GM12873 (cell line): Measurements from ENCODE around the gene UBP1.

Source experiments
- CTCF ChIP-seq: IDR thresholded peaks from 2 replicates; pipeline ENCODE4 v1.5.1; 2012; ENCODE audit warnings: low read depth, mild to moderate bottlenecking, moderate library complexity, low read length, control low read depth; ENCODE audit not compliant: insufficient read depth; ENCODE audit errors: missing control alignments

UBP1 gene, protein sequence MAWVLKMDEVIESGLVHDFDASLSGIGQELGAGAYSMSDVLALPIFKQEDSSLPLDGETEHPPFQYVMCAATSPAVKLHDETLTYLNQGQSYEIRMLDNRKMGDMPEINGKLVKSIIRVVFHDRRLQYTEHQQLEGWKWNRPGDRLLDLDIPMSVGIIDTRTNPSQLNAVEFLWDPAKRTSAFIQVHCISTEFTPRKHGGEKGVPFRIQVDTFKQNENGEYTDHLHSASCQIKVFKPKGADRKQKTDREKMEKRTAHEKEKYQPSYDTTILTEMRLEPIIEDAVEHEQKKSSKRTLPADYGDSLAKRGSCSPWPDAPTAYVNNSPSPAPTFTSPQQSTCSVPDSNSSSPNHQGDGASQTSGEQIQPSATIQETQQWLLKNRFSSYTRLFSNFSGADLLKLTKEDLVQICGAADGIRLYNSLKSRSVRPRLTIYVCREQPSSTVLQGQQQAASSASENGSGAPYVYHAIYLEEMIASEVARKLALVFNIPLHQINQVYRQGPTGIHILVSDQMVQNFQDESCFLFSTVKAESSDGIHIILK

DNA sequence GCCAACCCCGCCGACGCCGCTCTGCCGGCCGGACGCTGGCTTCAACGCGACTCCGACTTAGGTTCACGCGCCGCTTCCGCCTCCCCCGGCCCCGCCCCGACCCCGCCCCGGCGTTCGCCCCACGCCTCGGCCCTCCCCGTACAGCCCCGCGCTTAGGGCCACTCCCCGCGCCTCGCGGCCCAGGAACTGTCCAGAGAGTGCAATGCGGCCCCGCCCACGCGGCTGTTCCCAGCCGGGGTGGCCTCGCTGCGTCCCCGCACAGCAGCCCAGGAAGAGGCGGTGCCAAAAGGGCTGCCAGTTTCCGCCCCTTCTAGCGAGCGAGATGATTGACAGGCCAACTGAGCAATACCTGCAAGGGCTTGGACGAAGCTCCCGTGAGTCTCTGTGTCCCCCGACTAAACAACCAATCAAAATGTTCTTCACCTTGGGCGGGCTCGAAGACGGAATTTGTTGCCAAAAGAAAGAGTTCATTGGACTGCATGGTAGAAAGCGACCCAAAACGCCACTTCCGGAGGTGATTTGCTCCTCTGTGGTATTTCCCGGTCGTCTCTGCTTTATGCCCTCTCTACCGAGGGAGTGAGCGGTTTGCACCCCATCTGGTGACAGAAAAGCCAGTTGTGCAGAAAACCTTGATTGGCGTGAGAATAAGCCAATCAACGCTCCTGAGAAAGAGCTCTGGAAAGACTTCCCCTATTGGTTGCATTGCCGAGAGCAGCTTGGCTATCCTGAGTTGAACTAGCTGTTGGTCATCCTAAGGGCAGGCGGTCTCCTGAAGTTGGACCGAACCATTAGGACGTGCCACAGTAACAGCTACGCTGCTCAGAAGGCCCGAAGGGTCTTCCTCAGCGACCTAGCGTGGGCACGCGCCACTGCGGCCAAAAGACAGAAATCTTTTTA lies at the start of gene UBP1:
UBP1 (minus strand) TSS at position 78 of the 897 bp plus-strand sequence. CDS start 557 bp downstream, outside the sequence.
- peak; percentile 11 for TF ChIP-seq CTCF

DNA sequence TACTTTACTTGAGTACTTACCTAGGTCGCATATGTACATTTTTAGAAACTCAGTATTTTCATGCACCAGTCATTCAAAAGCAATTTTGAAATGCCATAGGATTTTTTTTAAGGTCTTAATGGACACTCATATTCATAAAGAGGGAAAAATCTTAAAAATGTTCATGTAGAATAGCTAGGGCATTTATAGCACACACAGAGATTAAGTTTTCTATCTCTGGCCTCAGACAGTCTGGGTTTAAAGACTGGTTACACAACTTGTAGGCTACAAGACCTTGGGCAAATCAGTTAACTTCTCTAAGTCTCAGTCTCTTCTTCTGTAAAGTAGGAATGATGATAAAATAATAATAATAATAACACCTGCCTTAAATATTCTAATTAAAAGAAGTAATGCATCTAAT lies 48.5 kb upstream of the UBP1 start:
- TF ChIP-seq CTCF = no peak

- no peak for TF ChIP-seq CTCF
Measured at GRCh38 chr3:33488246-33488645, 48.0 kb upstream of the UBP1 start.

GRCh38 chr3:33482111-33482521 lies 41.9 kb upstream of the UBP1 start:
- TF ChIP-seq CTCF = no peak

DNA sequence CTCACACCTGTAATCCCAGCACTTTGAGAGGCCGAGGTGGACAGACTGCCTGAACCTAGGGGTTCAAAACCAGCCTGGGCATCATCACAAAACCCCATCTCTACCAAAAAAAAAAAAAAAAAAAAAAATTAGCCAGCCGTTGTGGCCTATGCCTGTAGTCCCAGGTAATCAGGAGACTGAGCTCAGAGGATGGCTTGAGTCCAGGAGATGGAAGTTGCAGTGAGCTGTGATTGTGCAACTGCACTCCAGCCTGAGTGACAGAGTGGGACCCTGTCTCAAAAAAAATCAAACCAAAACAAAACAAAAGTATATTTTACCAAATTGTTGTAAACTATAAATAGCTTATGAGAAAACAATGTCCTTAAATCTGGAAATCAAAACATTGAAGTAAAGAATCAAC lies 34.7 kb upstream of the UBP1 start:
- no peak for TF ChIP-seq CTCF

DNA sequence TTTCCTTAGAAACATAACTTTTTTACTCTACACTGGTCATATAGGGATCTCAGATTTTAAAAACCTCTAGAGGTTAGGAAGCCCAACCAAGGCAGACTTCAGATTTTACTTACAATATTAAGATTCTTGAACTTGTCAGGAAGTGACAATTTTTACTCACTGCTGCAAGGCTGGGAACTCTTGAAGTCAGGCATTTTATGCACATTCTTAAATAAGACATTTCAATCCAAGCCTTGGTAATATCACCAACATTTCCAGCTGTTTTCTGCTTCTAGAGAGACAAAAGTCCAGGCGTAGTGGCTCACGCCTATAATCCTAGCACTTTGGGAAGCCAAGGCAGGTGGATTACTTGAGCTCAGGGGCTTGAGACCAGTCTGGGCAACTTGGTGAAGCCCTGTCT lies 33.6 kb upstream of the UBP1 start:
- TF ChIP-seq CTCF = no peak

GRCh38 chr3:33467786-33468185 lies 27.6 kb upstream of the UBP1 start:
- TF ChIP-seq CTCF = no peak
